Muscle of back (tissue), 11 donors: Measurements from ENCODE around the gene THRB. TPM values are rescaled to one million over a fixed set of nuclear protein-coding genes. Genes with fewer than 3 reads are reported as not detected.

ENCODE experiments used
- DNase-seq, 3 donors: peaks; one replicate each; pipeline versions ENCODE4 v3.0.0 to v3.0.0-alpha.2; 2013
- polyA plus RNA-seq, 10 donors: library from polyadenylated mRNA; unstranded; fragments of 120-200 nt; gene quantifications; one replicate each; pipeline ENCODE4 v1.2.1, GENCODE V29; 2013; ENCODE audit not compliant: insufficient read length in 10 of 10

Gene THRB
- polyA plus RNA-seq, 10 donors, result 0.88 to 5.3 (median 1.3) TPM

GRCh38 chr3:24306518-24306917 is 188.1 kb downstream of the THRB start:
- no peak for DNase-seq

GRCh38 chr3:24305795-24306467 is 188.7 kb downstream of the THRB start:
- peak in 1 of 3 donors; percentile 31 for DNase-seq

DNA sequence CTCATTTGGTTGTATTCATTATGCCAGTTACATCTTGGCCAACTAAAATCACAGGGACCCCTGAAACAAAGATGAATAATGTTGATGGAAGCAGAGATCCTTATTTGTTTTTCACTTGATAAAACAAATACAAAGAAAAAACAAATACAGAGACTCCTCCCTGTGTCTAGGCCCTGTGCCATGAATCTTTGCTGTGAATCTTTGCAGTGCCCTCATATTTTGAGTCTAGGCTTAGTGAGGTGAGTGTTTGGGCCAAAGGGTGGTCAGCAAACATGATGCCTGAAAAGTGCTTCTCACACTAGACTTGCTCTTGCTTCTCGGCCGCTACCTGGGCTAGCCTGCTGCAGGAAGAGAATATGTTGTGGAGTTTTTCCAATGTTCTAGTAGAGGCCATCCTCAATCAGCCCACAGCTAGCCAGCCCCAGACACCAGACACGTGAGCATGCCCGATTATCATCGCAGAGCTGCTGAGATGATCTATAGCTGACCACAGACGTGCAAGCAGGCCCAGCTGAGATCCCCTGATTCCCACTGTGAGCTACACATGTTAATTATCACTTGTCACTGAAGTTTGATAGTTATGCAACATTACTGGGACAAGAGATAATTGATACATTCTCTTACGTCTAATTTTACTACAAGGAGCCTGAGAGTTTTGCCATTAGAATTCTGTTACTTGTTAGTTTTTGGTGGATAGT is 191.4 kb downstream of the THRB start:
- DNase-seq, result no peak

- no peak for DNase-seq
Observed at GRCh38 chr3:24302396-24302795, 192.3 kb downstream of the THRB start.

GRCh38 chr3:24300949-24301348 is 193.7 kb downstream of the THRB start:
- no peak for DNase-seq

- peak in 2 of 3 donors; percentile 36 to 76 for DNase-seq
Observed at GRCh38 chr3:24299806-24300626, 194.6 kb downstream of the THRB start.

GRCh38 chr3:24299246-24299805 is 195.3 kb downstream of the THRB start:
- DNase-seq, result no peak

- no peak for DNase-seq
Observed at GRCh38 chr3:24296441-24297205, 198.0 kb downstream of the THRB start.

DNA sequence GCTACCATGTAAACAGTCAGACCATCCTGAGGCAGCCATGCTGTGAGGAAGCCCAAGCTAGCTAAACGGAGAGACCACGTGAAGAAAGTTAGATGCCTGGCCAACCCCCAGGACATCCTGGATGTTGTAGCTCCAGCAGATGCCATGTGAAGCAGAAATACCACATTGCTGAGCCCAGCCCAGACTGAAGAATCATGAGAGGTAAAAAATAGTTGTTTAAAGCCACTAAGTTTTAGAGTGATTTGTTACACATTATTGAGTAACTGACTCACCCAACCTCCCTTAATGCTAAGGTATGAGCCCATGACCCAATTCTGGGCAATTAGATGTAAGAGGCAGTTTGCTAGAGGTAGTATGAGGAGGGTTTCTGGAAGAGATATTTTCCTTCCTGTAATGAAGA is 200.5 kb downstream of the THRB start:
- no peak for DNase-seq

DNA sequence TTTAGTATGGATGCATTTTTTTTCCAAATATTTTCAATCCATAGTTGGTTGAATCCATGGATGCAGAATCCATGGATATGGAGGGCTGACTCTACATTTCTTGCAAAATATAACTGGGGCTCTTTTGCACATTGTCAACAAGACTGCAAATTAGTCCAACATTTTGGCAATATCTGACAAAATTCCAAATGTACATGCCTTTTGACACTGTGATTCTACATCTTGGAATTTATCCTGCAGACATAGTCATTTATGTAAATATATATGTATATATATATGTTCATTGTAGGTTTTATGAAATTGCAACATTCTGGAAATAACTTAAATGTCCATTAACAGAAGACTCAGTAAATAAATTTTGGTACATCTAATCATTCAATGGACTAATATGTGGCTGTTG is 203.0 kb downstream of the THRB start:
- DNase-seq, result no peak

- no peak for DNase-seq
Observed at GRCh38 chr3:24290596-24290995, 204.1 kb downstream of the THRB start.

- peak in 2 of 3 donors; percentile 64 to 78 for DNase-seq
Observed at GRCh38 chr3:24288496-24289236, 206.0 kb downstream of the THRB start.

DNA sequence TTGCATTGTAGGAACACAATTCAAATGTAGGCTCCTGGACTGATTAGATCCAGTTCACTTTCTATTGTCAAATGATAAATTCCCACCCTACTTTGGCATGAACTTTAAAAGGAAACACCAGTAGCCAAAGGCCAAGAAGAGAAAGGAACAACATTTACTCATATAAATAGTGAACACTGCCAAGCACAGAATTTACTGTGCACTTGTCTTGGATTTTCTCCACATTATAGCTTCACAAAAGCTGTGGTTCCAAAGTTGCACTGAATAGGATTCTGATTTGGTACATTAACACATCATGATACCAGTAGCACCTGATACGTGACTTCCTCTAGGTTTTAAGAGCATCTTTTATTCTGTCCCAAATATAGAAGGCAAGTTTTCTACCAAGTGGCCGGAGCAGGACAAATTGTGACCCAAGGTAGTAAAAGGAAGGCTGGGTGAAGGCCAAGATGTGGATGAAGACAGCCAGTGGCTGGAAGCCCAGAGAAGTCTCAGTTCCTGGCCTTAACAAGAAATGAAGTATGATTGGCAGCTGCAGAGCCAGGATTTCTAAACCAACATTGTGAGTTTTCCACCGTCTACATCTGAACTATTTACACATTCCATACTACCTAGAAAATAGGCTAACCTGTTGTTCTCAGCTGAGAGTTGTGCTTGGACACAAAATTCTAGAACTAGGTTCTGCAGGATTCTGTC is 206.7 kb downstream of the THRB start:
- DNase-seq, result peak; percentile 53 to 80 (median 53)

DNA sequence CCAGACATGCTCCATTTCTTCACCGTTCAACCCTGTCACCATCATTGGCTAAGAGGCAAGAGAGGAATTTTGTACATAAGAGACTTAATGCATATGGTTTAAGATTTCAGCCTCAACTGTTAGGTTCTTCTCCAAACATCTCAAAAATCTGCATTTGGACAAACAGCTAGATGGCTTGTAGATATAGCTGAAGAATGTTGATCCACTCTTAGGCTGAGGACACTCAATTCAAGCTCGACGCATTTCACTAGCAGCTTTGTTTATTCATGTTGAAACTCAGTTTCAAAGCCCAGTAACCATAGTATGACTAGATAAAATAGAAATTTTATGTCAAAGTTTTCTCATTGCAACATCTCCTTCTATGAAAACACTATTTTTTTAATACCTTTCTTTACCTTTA is 208.2 kb downstream of the THRB start:
- no peak for DNase-seq

DNA sequence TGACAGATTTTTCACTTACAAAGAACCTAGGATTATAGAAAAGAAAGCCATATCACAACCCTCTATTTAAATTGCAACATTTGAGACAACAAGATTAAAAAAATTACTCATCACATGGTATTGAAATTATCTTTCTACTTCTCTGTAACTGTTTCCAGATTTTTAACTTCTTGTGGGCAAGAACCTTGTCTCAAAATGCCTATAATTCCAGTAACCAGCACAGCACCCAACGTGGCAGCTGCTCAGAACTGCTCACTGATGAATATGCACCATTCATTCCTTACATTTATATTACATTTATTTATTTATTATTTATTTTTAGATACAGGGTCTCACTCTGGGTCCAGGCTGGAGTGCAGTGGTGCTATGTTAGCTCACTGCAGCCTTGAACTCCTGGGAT is 216.1 kb downstream of the THRB start:
- no peak for DNase-seq

- DNase-seq, result no peak
Observed at GRCh38 chr3:24273491-24273890, 221.2 kb downstream of the THRB start.

GRCh38 chr3:24272875-24273274 is 221.8 kb downstream of the THRB start:
- no peak for DNase-seq

- no peak for DNase-seq
Observed at GRCh38 chr3:24272408-24272807, 222.2 kb downstream of the THRB start.

GRCh38 chr3:24271228-24271627 is 223.4 kb downstream of the THRB start:
- DNase-seq, result no peak

DNA sequence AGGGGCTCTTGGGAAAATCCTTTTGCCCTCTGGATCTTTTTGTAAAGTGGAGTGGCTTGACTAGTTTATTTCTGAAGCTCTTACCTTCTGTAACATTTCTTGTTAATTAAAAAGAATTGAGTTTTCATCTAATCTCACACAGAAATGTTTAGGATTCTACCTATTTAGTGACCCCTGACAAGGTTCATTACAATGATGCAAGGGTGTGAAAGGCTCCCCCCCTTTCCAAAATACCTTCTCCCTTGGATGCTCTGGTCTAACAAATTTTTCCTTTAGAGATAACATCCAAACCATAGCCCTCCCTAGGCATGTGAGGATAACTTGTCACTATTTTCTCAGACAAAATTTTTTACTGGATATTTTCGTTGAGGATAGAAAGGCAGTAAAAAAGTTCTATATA is 223.9 kb downstream of the THRB start:
- DNase-seq, result no peak
